Spleen (tissue), 11 donors: Measurements from ENCODE around the gene DSN1. TPM values are rescaled to one million over a fixed set of nuclear protein-coding genes. Genes with fewer than 3 reads are reported as not detected.

ENCODE experiments used
- DNase-seq: peaks from one replicate; pipeline ENCODE4 v3.0.0-alpha.2; 2020
- H3K27ac ChIP-seq, 8 donors: fragments of 200-600 bp; sonication (generic) in 7 of 8; 1 replicate in 4 of 8; 2 replicates in 4 of 8; pipeline versions ENCODE4 v1.5.0 to v1.8.0; 2016 to 2021; ENCODE audit warnings: inconsistent platforms in 4 of 8, mild to moderate bottlenecking in 4 of 8, moderate library complexity in 1 of 8
- H3K27me3 ChIP-seq, 7 donors: fragments of 200-600 bp; sonication (generic) in 6 of 7; replicated peaks in 1 of 7; 1 replicate in 4 of 7; 2 replicates in 3 of 7; pipeline versions ENCODE4 v1.5.0 to v1.8.0; 2016 to 2021; ENCODE audit warnings: inconsistent platforms in 3 of 7, mild to moderate bottlenecking in 1 of 7
- H3K36me3 ChIP-seq, 6 donors: fragments of 200-600 bp; sonication (generic) in 5 of 6; 1 replicate in 4 of 6; 2 replicates in 2 of 6; pipeline versions ENCODE4 v1.5.0 to v1.8.0; 2016 to 2021; ENCODE audit warnings: inconsistent platforms in 2 of 6
- H3K4me1 ChIP-seq, 6 donors: fragments of 200-600 bp; sonication (generic) in 5 of 6; 1 replicate in 3 of 6; 2 replicates in 3 of 6; pipeline versions ENCODE4 v1.5.0 to v1.8.0; 2016 to 2021; ENCODE audit warnings: inconsistent platforms in 3 of 6
- H3K4me3 ChIP-seq, 8 donors: fragments of 200-600 bp; sonication (generic) in 7 of 8; 1 replicate in 4 of 8; 2 replicates in 4 of 8; pipeline versions ENCODE4 v1.5.0 to v1.8.0; 2016 to 2021; ENCODE audit warnings: inconsistent platforms in 4 of 8, mild to moderate bottlenecking in 4 of 8, moderate library complexity in 2 of 8
- H3K9me3 ChIP-seq, 8 donors: fragments of 200-600 bp; sonication (generic) in 7 of 8; 1 replicate in 4 of 8; 2 replicates in 4 of 8; pipeline versions ENCODE4 v1.5.0 to v1.8.0; 2016 to 2021; ENCODE audit warnings: inconsistent platforms in 4 of 8
- CTCF ChIP-seq, 11 experiments: fragments of 200-600 bp in 7 of 11; fragments of 450-650 bp in 4 of 11; sonication (generic) in 4 of 11; IDR thresholded peaks in 8 of 11; conservative IDR thresholded peaks in 3 of 11; 1 replicate in 7 of 11; 2 replicates in 4 of 11; pipeline versions ENCODE4 v1.4.0 to v1.8.0; 2016 to 2021; ENCODE audit warnings: antibody characterized with exemption in 11 of 11, inconsistent platforms in 4 of 11, mild to moderate bottlenecking in 1 of 11
- POLR2A ChIP-seq, 3 donors: fragments of 450-650 bp; IDR thresholded peaks; one replicate each; pipeline ENCODE4 v1.5.1; 2017; ENCODE audit warnings: antibody characterized with exemption in 3 of 3, mild to moderate bottlenecking in 1 of 3
- POLR2AphosphoS5 ChIP-seq, 3 donors: sonication (generic); formaldehyde crosslinking; IDR thresholded peaks; one replicate each; pipeline ENCODE4 v1.5.1; 2017; ENCODE audit warnings: antibody characterized with exemption in 3 of 3
- WGBS, 5 donors: extraction: QIAGEN DNeasy Blood & Tissue Kit in 3 of 5; methylation state at CpG; one replicate each; pipeline versions ENCODE4 v1.1.5 to v1.1.7; 2013 to 2018; 5-methylcytosine and 5-hydroxymethylcytosine counted together
- intact Hi-C: fragments of 100-400 bp; cut with DNase I; formaldehyde crosslinking; loops from one replicate; pipeline ENCODE4 v1.15.0; 2023; ENCODE audit warnings: low total_unique reads
- polyA plus RNA-seq, 3 donors: library from polyadenylated mRNA; stranded (reverse); fragments of 200-250 nt; gene quantifications; one replicate each; pipeline ENCODE4 v1.2.1, GENCODE V29; 2013
- total RNA-seq, 7 donors: library from RNA; depleted of rRNA in 3 of 7; stranded (reverse); fragments of >200 nt in 3 of 7; fragmentation: NEBNext Ultra II Directional in 4 of 7; extraction: Animal tissue kit (Norgen Biotek cat#: 25700) in 4 of 7; gene quantifications; one replicate each; pipeline versions ENCODE4 v1.1.0 to v1.2.1, GENCODE V29; 2016 to 2021
- donor health status: healthy with polysubstance abuse.
- donor health status: DM: no; HTN: no; CAD: no; lungs with moderate emphysema.
- donor health status: DM: no; HTN: no; CAD: no.
- donor health status: Bipolar disorder and iron deficiency.
- donor health status: healthy.
- donor health status: DM: no; HTN: no; CAD: no.
- donor health status: DM: yes; HTN: yes; CAD: no.

Gene DSN1
- total and polyA plus RNA-seq, 10 donors, result 8.6 to 16.7 (median 11.8) TPM

GRCh38 chr20:36808317-36809257, 35.0 kb upstream of the DSN1 start:
- intact Hi-C loops, result no loop called here
- Histone ChIP-seq H3K27me3 (no peaks in the 10 kb centered on the region), H3K36me3 (peaks cover 0 to 97% (median 40%) of the 10 kb centered on the region in 6 donors), H3K27ac (peak overlapping the region in 3 of 8 donors; percentile 36 to 50 (median 40)), H3K4me1 (peaks cover 0 to 10% (median 3%) of the 10 kb centered on the region in 6 donors), H3K4me3 (no peak overlapping the region), H3K9me3 (no peaks in the 10 kb centered on the region)
- TF ChIP-seq POLR2AphosphoS5 (IDR thresholded peaks at IDR 0.05) (peak in 2 of 3 donors; percentile 28 to 29), CTCF (IDR thresholded peaks at IDR 0.05 in 8 of 11, conservative IDR thresholded peaks at IDR 0.05 in 3 of 11) (peak; percentile 31 to 88 (median 72)), POLR2A (IDR thresholded peaks at IDR 0.05) (no peak)
- WGBS, 5 donors, result 69 to 79% (median 70%) methylated on average over 16 to 19 of the region's 19 CpGs
- DNase-seq, result peak; percentile 92

GRCh38 chr20:36806049-36806448, 32.5 kb upstream of the DSN1 start:
- intact Hi-C loops, result no loop called here
- peaks cover 2 to 98% (median 60%) of the 10 kb centered on the region in 6 donors for H3K36me3 ChIP-seq
- 91 to 95% (median 94%) methylated on average over 5 of the region's 5 CpGs for WGBS, 5 donors

GRCh38 chr20:36805396-36805795, 31.8 kb upstream of the DSN1 start:
- Histone ChIP-seq H3K4me3 (no peak overlapping the region), H3K27ac (no peak overlapping the region), H3K9me3 (no peaks in the 10 kb centered on the region), H3K27me3 (no peaks in the 10 kb centered on the region), H3K36me3 (peaks cover 2 to 98% (median 66%) of the 10 kb centered on the region in 6 donors), H3K4me1 (peaks cover 0 to 10% (median 3%) of the 10 kb centered on the region in 6 donors)
- TF ChIP-seq POLR2A (IDR thresholded peaks at IDR 0.05) (no peak), POLR2AphosphoS5 (IDR thresholded peaks at IDR 0.05) (no peak), CTCF (IDR thresholded peaks at IDR 0.05 in 8 of 11, conservative IDR thresholded peaks at IDR 0.05 in 3 of 11) (no peak)
- intact Hi-C loops, result no loop called here
- WGBS, 5 donors, result 87 to 100% (median 97%) methylated on average over 1 of the region's 1 CpG
- no peak for DNase-seq

More at GRCh38 chr20:36806049-36806448, 32.5 kb upstream of the DSN1 start:
- H3K9me3 ChIP-seq, result no peaks in the 10 kb centered on the region
- H3K27me3 ChIP-seq, result no peaks in the 10 kb centered on the region
- peaks cover 0 to 10% (median 3%) of the 10 kb centered on the region in 6 donors for H3K4me1 ChIP-seq
- TF ChIP-seq POLR2AphosphoS5 (IDR thresholded peaks at IDR 0.05), result no peak
- no peak overlapping the region for H3K4me3 ChIP-seq
- DNase-seq, result no peak
- H3K27ac ChIP-seq, result no peak overlapping the region

GRCh38 chr20:36804425-36804824, 30.9 kb upstream of the DSN1 start:
- TF ChIP-seq POLR2AphosphoS5 (IDR thresholded peaks at IDR 0.05), result no peak
- no peak for TF ChIP-seq CTCF (IDR thresholded peaks at IDR 0.05 in 8 of 11, conservative IDR thresholded peaks at IDR 0.05 in 3 of 11)
- TF ChIP-seq POLR2A (IDR thresholded peaks at IDR 0.05), result no peak
- no peaks in the 10 kb centered on the region for H3K9me3 ChIP-seq
- DNase-seq, result no peak
- WGBS, 5 donors, result 87 to 96% (median 95%) methylated on average over 4 to 7 of the region's 7 CpGs
- intact Hi-C loops, result no loop called here
- peaks cover 0 to 10% (median 3%) of the 10 kb centered on the region in 6 donors for H3K4me1 ChIP-seq
- no peak overlapping the region for H3K27ac ChIP-seq
- no peaks in the 10 kb centered on the region for H3K27me3 ChIP-seq
- H3K36me3 ChIP-seq, result peaks cover 2 to 100% (median 71%) of the 10 kb centered on the region in 6 donors
- H3K4me3 ChIP-seq, result no peak overlapping the region
